SK-N-SH (cell line): ENCODE results near the gene GABRG1. TPM values are rescaled to one million over a fixed set of nuclear protein-coding genes. Genes with fewer than 3 reads are reported as not detected.

Experiments
- CTCF ChIA-PET: fragments of 300-600, 350-600 bp; formaldehyde crosslinking; extraction: SDS; loops from one replicate; lab custom pipeline; 2021; lab: Yijun Ruan, JAX
- POLR2A ChIA-PET: fragments of 350-600 bp; sonication (Branson Sonifier 250); formaldehyde crosslinking; extraction: SDS; loops from one replicate; lab custom pipeline; 2020; ENCODE audit warnings: antibody characterized with exemption, inconsistent platforms; lab: Yijun Ruan, JAX
- DNase-seq: peaks from one replicate; pipeline ENCODE4 v3.0.0; 2012
- H2AFZ ChIP-seq: fragments of 200-600 bp; sonication (generic); 2 replicates; pipeline ENCODE4 v1.8.1; 2016; ENCODE audit warnings: antibody characterized with exemption, mild to moderate bottlenecking, low read depth
- H3F3A ChIP-seq: fragments of 200-600 bp; sonication (generic); replicated peaks from 2 replicates; pipeline ENCODE3; 2016; ENCODE audit warnings: antibody characterized with exemption, mild to moderate bottlenecking; ENCODE audit not compliant: insufficient read depth
- H3K27ac ChIP-seq, 2 experiments: fragments of 200-500 bp in 1 of 2; fragments of 200-600 bp in 1 of 2; sonication (Bioruptor generic) in 1 of 2; sonication (generic), shearing (Covaris generic) in 1 of 2; 2 replicates each; pipeline versions ENCODE4 v1.5.1 to v1.6.1; 2014 to 2016; ENCODE audit warnings: low read depth in 2 of 2, inconsistent platforms in 1 of 2, low read length in 1 of 2, mild to moderate bottlenecking in 1 of 2, mixed read lengths in 1 of 2
- H3K27me3 ChIP-seq: fragments of 200-600 bp; sonication (generic), shearing (Covaris generic); 2 replicates; pipeline ENCODE4 v1.6.1; 2016; ENCODE audit warnings: mixed run types; ENCODE audit not compliant: insufficient read depth
- H3K36me3 ChIP-seq, 2 experiments: fragments of 200-500 bp in 1 of 2; fragments of 200-600 bp in 1 of 2; sonication (Bioruptor generic) in 1 of 2; sonication (generic) in 1 of 2; replicated peaks in 1 of 2; 2 replicates each; pipeline versions ENCODE3 to v1.5.1; 2014 to 2016; ENCODE audit warnings: low read length in 1 of 2, mild to moderate bottlenecking in 1 of 2; ENCODE audit not compliant: insufficient read depth in 2 of 2, control insufficient read depth in 1 of 2
- H3K4me1 ChIP-seq, 2 experiments: fragments of 200-500 bp in 1 of 2; fragments of 200-600 bp in 1 of 2; sonication (Bioruptor generic) in 1 of 2; sonication (generic), shearing (Covaris generic) in 1 of 2; 2 replicates each; pipeline versions ENCODE4 v1.5.1 to v1.6.1; 2014 to 2016; ENCODE audit warnings: low read depth in 1 of 2, low read length in 1 of 2, mixed run types in 1 of 2; ENCODE audit not compliant: insufficient read depth in 2 of 2, control insufficient read depth in 1 of 2
- H3K4me2 ChIP-seq: fragments of 200-600 bp; sonication (generic), shearing (Covaris generic); 2 replicates; pipeline ENCODE4 v1.6.1; 2017; ENCODE audit warnings: mixed run types
- H3K4me3 ChIP-seq, 2 experiments: fragments of 200-500 bp in 1 of 2; fragments of 200-600 bp in 1 of 2; sonication (Bioruptor generic) in 1 of 2; sonication (generic), shearing (Covaris generic) in 1 of 2; 2 replicates each; pipeline versions ENCODE4 v1.5.1 to v1.8.1; 2014 to 2016; ENCODE audit warnings: low read depth in 2 of 2, inconsistent platforms in 1 of 2, low read length in 1 of 2, mild to moderate bottlenecking in 1 of 2, mixed read lengths in 1 of 2, moderate library complexity in 1 of 2
- H3K79me2 ChIP-seq: fragments of 200-600 bp; sonication (generic); 2 replicates; pipeline ENCODE4 v1.8.1; 2017; ENCODE audit warnings: mild to moderate bottlenecking; ENCODE audit not compliant: insufficient read depth
- H3K9ac ChIP-seq: fragments of 200-600 bp; sonication (generic); 2 replicates; pipeline ENCODE4 v1.6.1; 2017; ENCODE audit warnings: mixed run types
- H3K9me2 ChIP-seq: fragments of 200-600 bp; sonication (generic); 2 replicates; pipeline ENCODE4 v1.6.1; 2017; ENCODE audit warnings: mixed run types
- H3K9me3 ChIP-seq: fragments of 200-600 bp; sonication (generic); 2 replicates; pipeline ENCODE4 v1.6.1; 2017; ENCODE audit warnings: mixed run types, mild to moderate bottlenecking, moderate library complexity
- H4K20me1 ChIP-seq: fragments of 200-600 bp; sonication (generic); 2 replicates; pipeline ENCODE4 v1.6.1; 2017; ENCODE audit warnings: mild to moderate bottlenecking, mixed run types; ENCODE audit not compliant: insufficient read depth
- EZH2phosphoT487 ChIP-seq: fragments of 200-600 bp; sonication (generic); IDR thresholded peaks from 2 replicates; pipeline ENCODE4 v1.6.1; 2017; ENCODE audit warnings: low read depth, mixed run types, mild to moderate bottlenecking, antibody characterized with exemption, moderate library complexity, borderline replicate concordance
- IRF3 ChIP-seq: fragments of 150-350 bp; IDR thresholded peaks from 2 replicates; pipeline ENCODE4 v1.6.1; 2016; ENCODE audit warnings: mild to moderate bottlenecking, low read depth, low read length
- JUND ChIP-seq: IDR thresholded peaks from 2 replicates; pipeline ENCODE4 v1.4.0; 2012
- REST ChIP-seq: IDR thresholded peaks from 2 replicates; pipeline ENCODE4 v1.6.1; 2012; ENCODE audit warnings: mild to moderate bottlenecking, low read depth, low read length, moderate library complexity
- SIN3A ChIP-seq: IDR thresholded peaks from 2 replicates; pipeline ENCODE4 v1.6.1; 2012; ENCODE audit warnings: low read depth, mild to moderate bottlenecking, low read length, moderate library complexity, borderline replicate concordance
- YY1 ChIP-seq: IDR thresholded peaks from 2 replicates; pipeline ENCODE4 v1.4.0; 2012; ENCODE audit warnings: low read depth, mild to moderate bottlenecking
- WGBS: methylation state at CpG from one replicate; pipeline ENCODE4 v1.1.6; 2017; ENCODE audit warnings: low lambda C conversion rate; 5-methylcytosine and 5-hydroxymethylcytosine counted together
- polyA plus RNA-seq, 3 experiments: library from polyadenylated mRNA; depleted of rRNA; stranded (reverse); fragments of >200 nt; gene quantifications; 2 replicates each; pipeline ENCODE4 v1.2.3, GENCODE V29; 2012

Gene GABRG1
- polyA plus RNA-seq, 1 of the 3 experiments (the other 2 are of a cell fraction): not detected

- H3K9ac ChIP-seq: no peak overlapping the region
- ChIA-PET CTCF (interaction anchor here (1.3 kb wide), 1 partner anchor 17 kb away, joined by 4 read pairs; no protein-coding TSS in a partner anchor), POLR2A (no interaction called here)
- no peaks in the 10 kb centered on the region for H3K9me2 ChIP-seq
- TF ChIP-seq JUND: no peak
- TF ChIP-seq EZH2phosphoT487: no peak
- TF ChIP-seq IRF3: no peak
- no peaks in the 10 kb centered on the region for H4K20me1 ChIP-seq
- H3K36me3 ChIP-seq: no peaks in the 10 kb centered on the region
- no peak overlapping the region for H3K4me2 ChIP-seq
- H3K9me3 ChIP-seq: no peaks in the 10 kb centered on the region
- H3K4me3 ChIP-seq: no peak overlapping the region
- H3K4me1 ChIP-seq: no peaks in the 10 kb centered on the region
- no peaks in the 10 kb centered on the region for H3K79me2 ChIP-seq
- DNase-seq: no peak
- H2AFZ ChIP-seq: no peak overlapping the region; the same call in 1 of the 2 replicates
- H3F3A ChIP-seq: no peaks in the 10 kb centered on the region
- H3K27ac ChIP-seq: no peak overlapping the region
- H3K27me3 ChIP-seq: no peaks in the 10 kb centered on the region
Measured at GRCh38 chr4:46073778-46074177, 50.1 kb downstream of the GABRG1 start.

GRCh38 chr4:46051392-46051791 is 72.5 kb downstream of the GABRG1 start:
- no peak overlapping the region for H3K9ac ChIP-seq

More at GRCh38 chr4:46051392-46051791, 72.5 kb downstream of the GABRG1 start:
- Histone ChIP-seq H3F3A (no peaks in the 10 kb centered on the region), H2AFZ (peak overlapping the region; percentile 29; the same call in 1 of the 2 replicates), H3K36me3 (no peaks in the 10 kb centered on the region), H3K27ac (no peak overlapping the region), H3K4me2 (no peak overlapping the region), H3K4me1 (no peaks in the 10 kb centered on the region), H3K79me2 (no peaks in the 10 kb centered on the region), H3K9me2 (no peaks in the 10 kb centered on the region), H3K27me3 (no peaks in the 10 kb centered on the region), H4K20me1 (no peaks in the 10 kb centered on the region), H3K9me3 (no peaks in the 10 kb centered on the region), H3K4me3 (no peak overlapping the region)
- TF ChIP-seq REST: no peak
- no peak for TF ChIP-seq YY1
- no peak for TF ChIP-seq SIN3A
- WGBS: 10% methylated on average over 2 of the region's 2 CpGs
- ChIA-PET POLR2A (no interaction called here), CTCF (no interaction called here)
- no peak for DNase-seq
